Fibroblast of skin of left biceps (primary cell): ENCODE data around the gene SHISA4.
"Not testable (repeated sequence)": the region's sequence is repeated elsewhere in the genome, so short reads cannot be mapped to it uniquely, and the experiment has no call there.

Source experiments
- DNase-seq, 2 experiments: peaks; one replicate each; pipeline ENCODE4 v3.0.0-alpha.2; 2013; ENCODE audit warnings: low read depth in 2 of 2

Gene SHISA4

GRCh38 chr1:201928266-201928665 is 39.6 kb downstream of the SHISA4 start:
- DNase-seq: no peak

- DNase-seq: no peak
Observed at GRCh38 chr1:201930137-201930536, 41.4 kb downstream of the SHISA4 start.

GRCh38 chr1:201930803-201931202 is 42.1 kb downstream of the SHISA4 start:
- DNase-seq: no peak

- DNase-seq: no peak
Observed at GRCh38 chr1:201933840-201934430, 45.2 kb downstream of the SHISA4 start.

GRCh38 chr1:201937624-201938213 is 49.0 kb downstream of the SHISA4 start:
- no peak for DNase-seq

GRCh38 chr1:201938440-201939035 is 49.8 kb downstream of the SHISA4 start:
- DNase-seq: no peak

GRCh38 chr1:201939148-201939547 is 50.5 kb downstream of the SHISA4 start:
- no peak for DNase-seq

- DNase-seq: no peak
Observed at GRCh38 chr1:201939574-201939973, 50.9 kb downstream of the SHISA4 start.

- not testable (repeated sequence) for DNase-seq
Observed at GRCh38 chr1:201940316-201940715, 51.6 kb downstream of the SHISA4 start.

- DNase-seq: no peak
Observed at GRCh38 chr1:201941420-201942128, 52.9 kb downstream of the SHISA4 start.

GRCh38 chr1:201942129-201942495 is 53.4 kb downstream of the SHISA4 start:
- no peak for DNase-seq
